ENCODE measurements around the gene PABPN1L. TPM values are rescaled to one million over a fixed set of nuclear protein-coding genes. Genes with fewer than 3 reads are reported as not detected.

The PABPN1L gene
- total RNA-seq, 1 experiment from 2014 or later, result not detected

GRCh38 chr16:88871730-88872416 is 5.4 kb upstream of the PABPN1L start:
- H3K27me3 ChIP-seq (ENCODE audit: control insufficient read depth, insufficient read depth, low read length), result no peaks in the 10 kb centered on the region
- H3K36me3 ChIP-seq (replicated peaks; ENCODE audit: control insufficient read depth, insufficient read depth, low read length), result no peaks in the 10 kb centered on the region
- no peak overlapping the region for H3K4me3 ChIP-seq (ENCODE audit: insufficient read depth, low read depth, low read length)
- DNase-seq, result no peak

- DNase-seq, result no peak
- Histone ChIP-seq H3K27me3 (ENCODE audit: control insufficient read depth, insufficient read depth, low read length) (no peaks in the 10 kb centered on the region), H3K4me3 (ENCODE audit: insufficient read depth, low read depth, low read length) (no peak overlapping the region), H3K36me3 (replicated peaks; ENCODE audit: control insufficient read depth, insufficient read depth, low read length) (no peaks in the 10 kb centered on the region)
Measured at GRCh38 chr16:88871349-88871702, 4.9 kb upstream of the PABPN1L start.

- no peak overlapping the region for H3K4me3 ChIP-seq (ENCODE audit: insufficient read depth, low read depth, low read length)
- DNase-seq, result no peak
- H3K27me3 ChIP-seq (ENCODE audit: control insufficient read depth, insufficient read depth, low read length), result no peaks in the 10 kb centered on the region
- no peaks in the 10 kb centered on the region for H3K36me3 ChIP-seq (replicated peaks; ENCODE audit: control insufficient read depth, insufficient read depth, low read length)
Measured at GRCh38 chr16:88870608-88871348, 4.3 kb upstream of the PABPN1L start.

- DNase-seq, result no peak
- no peaks in the 10 kb centered on the region for H3K27me3 ChIP-seq (ENCODE audit: control insufficient read depth, insufficient read depth, low read length)
Measured at GRCh38 chr16:88869673-88869980, 3.2 kb upstream of the PABPN1L start.

GRCh38 chr16:88868974-88869672 is 2.7 kb upstream of the PABPN1L start:
- no peak for DNase-seq
- Histone ChIP-seq H3K27me3 (ENCODE audit: control insufficient read depth, insufficient read depth, low read length) (no peaks in the 10 kb centered on the region), H3K36me3 (replicated peaks; ENCODE audit: control insufficient read depth, insufficient read depth, low read length) (no peaks in the 10 kb centered on the region), H3K4me3 (ENCODE audit: insufficient read depth, low read depth, low read length) (no peak overlapping the region)

More at GRCh38 chr16:88869673-88869980, 3.2 kb upstream of the PABPN1L start:
- no peaks in the 10 kb centered on the region for H3K36me3 ChIP-seq (replicated peaks; ENCODE audit: control insufficient read depth, insufficient read depth, low read length)
- H3K4me3 ChIP-seq (ENCODE audit: insufficient read depth, low read depth, low read length), result no peak overlapping the region

GRCh38 chr16:88867581-88868246 is 1.3 kb upstream of the PABPN1L start:
- no peaks in the 10 kb centered on the region for H3K36me3 ChIP-seq (replicated peaks; ENCODE audit: control insufficient read depth, insufficient read depth, low read length)
- no peak for DNase-seq
- no peak overlapping the region for H3K4me3 ChIP-seq (ENCODE audit: insufficient read depth, low read depth, low read length)
- no peaks in the 10 kb centered on the region for H3K27me3 ChIP-seq (ENCODE audit: control insufficient read depth, insufficient read depth, low read length)

GRCh38 chr16:88865742-88866141 is 718 bp downstream of the PABPN1L start:
- H3K4me3 ChIP-seq (ENCODE audit: insufficient read depth, low read depth, low read length), result no peak overlapping the region
- peaks cover 1% of the 10 kb centered on the region; the same call in 1 of the 2 replicates for H3K36me3 ChIP-seq (replicated peaks; ENCODE audit: control insufficient read depth, insufficient read depth, low read length)
- no peak for DNase-seq

GRCh38 chr16:88865310-88865709 is 1.1 kb downstream of the PABPN1L start:
- Histone ChIP-seq H3K27me3 (ENCODE audit: control insufficient read depth, insufficient read depth, low read length) (no peaks in the 10 kb centered on the region), H3K36me3 (replicated peaks; ENCODE audit: control insufficient read depth, insufficient read depth, low read length) (peaks cover 3% of the 10 kb centered on the region), H3K4me3 (ENCODE audit: insufficient read depth, low read depth, low read length) (no peak overlapping the region)
- DNase-seq, result no peak

More at GRCh38 chr16:88865742-88866141, 718 bp downstream of the PABPN1L start:
- H3K27me3 ChIP-seq (ENCODE audit: control insufficient read depth, insufficient read depth, low read length), result no peaks in the 10 kb centered on the region

- H3K27me3 ChIP-seq (ENCODE audit: control insufficient read depth, insufficient read depth, low read length), result no peaks in the 10 kb centered on the region
- DNase-seq, result no peak
- no peak overlapping the region for H3K4me3 ChIP-seq (ENCODE audit: insufficient read depth, low read depth, low read length)
- H3K36me3 ChIP-seq (replicated peaks; ENCODE audit: control insufficient read depth, insufficient read depth, low read length), result peaks cover 7% of the 10 kb centered on the region
Measured at GRCh38 chr16:88864521-88864920, 1.9 kb downstream of the PABPN1L start.

GRCh38 chr16:88864099-88864498 is 2.4 kb downstream of the PABPN1L start:
- no peak overlapping the region for H3K4me3 ChIP-seq (ENCODE audit: insufficient read depth, low read depth, low read length)
- H3K36me3 ChIP-seq (replicated peaks; ENCODE audit: control insufficient read depth, insufficient read depth, low read length), result peaks cover 10% of the 10 kb centered on the region
- no peak for DNase-seq
- no peaks in the 10 kb centered on the region for H3K27me3 ChIP-seq (ENCODE audit: control insufficient read depth, insufficient read depth, low read length)

GRCh38 chr16:88863426-88863825 is 3.0 kb downstream of the PABPN1L start:
- DNase-seq, result no peak
- no peak overlapping the region for H3K4me3 ChIP-seq (ENCODE audit: insufficient read depth, low read depth, low read length)
- H3K27me3 ChIP-seq (ENCODE audit: control insufficient read depth, insufficient read depth, low read length), result no peaks in the 10 kb centered on the region
- H3K36me3 ChIP-seq (replicated peaks; ENCODE audit: control insufficient read depth, insufficient read depth, low read length), result peaks cover 12% of the 10 kb centered on the region

GRCh38 chr16:88862968-88863367 is 3.5 kb downstream of the PABPN1L start:
- Histone ChIP-seq H3K36me3 (replicated peaks; ENCODE audit: control insufficient read depth, insufficient read depth, low read length) (peaks cover 12% of the 10 kb centered on the region), H3K27me3 (ENCODE audit: control insufficient read depth, insufficient read depth, low read length) (no peaks in the 10 kb centered on the region), H3K4me3 (ENCODE audit: insufficient read depth, low read depth, low read length) (no peak overlapping the region)
- no peak for DNase-seq

GRCh38 chr16:88861359-88861758 is 5.1 kb downstream of the PABPN1L start:
- DNase-seq, result no peak
- Histone ChIP-seq H3K36me3 (replicated peaks; ENCODE audit: control insufficient read depth, insufficient read depth, low read length) (peaks cover 12% of the 10 kb centered on the region), H3K27me3 (ENCODE audit: control insufficient read depth, insufficient read depth, low read length) (no peaks in the 10 kb centered on the region), H3K4me3 (ENCODE audit: insufficient read depth, low read depth, low read length) (no peak overlapping the region)

GRCh38 chr16:88859381-88860091 is 6.9 kb downstream of the PABPN1L start:
- no peak for DNase-seq
- peaks cover 12% of the 10 kb centered on the region for H3K36me3 ChIP-seq (replicated peaks; ENCODE audit: control insufficient read depth, insufficient read depth, low read length)
- no peak overlapping the region for H3K4me3 ChIP-seq (ENCODE audit: insufficient read depth, low read depth, low read length)
- H3K27me3 ChIP-seq (ENCODE audit: control insufficient read depth, insufficient read depth, low read length), result no peaks in the 10 kb centered on the region
